SK-N-SH (cell line): Measurements from ENCODE around the gene TSSK2. TPM values are rescaled to one million over a fixed set of nuclear protein-coding genes. Genes with fewer than 3 reads are reported as not detected.

Experiments
- CTCF ChIA-PET: fragments of 300-600, 350-600 bp; formaldehyde crosslinking; extraction: SDS; loops from one replicate; lab custom pipeline; 2021; lab: Yijun Ruan, JAX
- POLR2A ChIA-PET: fragments of 350-600 bp; sonication (Branson Sonifier 250); formaldehyde crosslinking; extraction: SDS; loops from one replicate; lab custom pipeline; 2020; ENCODE audit warnings: antibody characterized with exemption, inconsistent platforms; lab: Yijun Ruan, JAX
- DNase-seq: peaks from one replicate; pipeline ENCODE4 v3.0.0; 2012
- H2AFZ ChIP-seq: fragments of 200-600 bp; sonication (generic); 2 replicates; pipeline ENCODE4 v1.8.1; 2016; ENCODE audit warnings: antibody characterized with exemption, mild to moderate bottlenecking, low read depth
- H3F3A ChIP-seq: fragments of 200-600 bp; sonication (generic); replicated peaks from 2 replicates; pipeline ENCODE3; 2016; ENCODE audit warnings: antibody characterized with exemption, mild to moderate bottlenecking; ENCODE audit not compliant: insufficient read depth
- H3K27ac ChIP-seq, 2 experiments: fragments of 200-500 bp in 1 of 2; fragments of 200-600 bp in 1 of 2; sonication (Bioruptor generic) in 1 of 2; sonication (generic), shearing (Covaris generic) in 1 of 2; 2 replicates each; pipeline versions ENCODE4 v1.5.1 to v1.6.1; 2014 to 2016; ENCODE audit warnings: low read depth in 2 of 2, inconsistent platforms in 1 of 2, low read length in 1 of 2, mild to moderate bottlenecking in 1 of 2, mixed read lengths in 1 of 2
- H3K27me3 ChIP-seq: fragments of 200-600 bp; sonication (generic), shearing (Covaris generic); 2 replicates; pipeline ENCODE4 v1.6.1; 2016; ENCODE audit warnings: mixed run types; ENCODE audit not compliant: insufficient read depth
- H3K36me3 ChIP-seq, 2 experiments: fragments of 200-500 bp in 1 of 2; fragments of 200-600 bp in 1 of 2; sonication (Bioruptor generic) in 1 of 2; sonication (generic) in 1 of 2; replicated peaks in 1 of 2; 2 replicates each; pipeline versions ENCODE3 to v1.5.1; 2014 to 2016; ENCODE audit warnings: low read length in 1 of 2, mild to moderate bottlenecking in 1 of 2; ENCODE audit not compliant: insufficient read depth in 2 of 2, control insufficient read depth in 1 of 2
- H3K4me1 ChIP-seq, 2 experiments: fragments of 200-500 bp in 1 of 2; fragments of 200-600 bp in 1 of 2; sonication (Bioruptor generic) in 1 of 2; sonication (generic), shearing (Covaris generic) in 1 of 2; 2 replicates each; pipeline versions ENCODE4 v1.5.1 to v1.6.1; 2014 to 2016; ENCODE audit warnings: low read depth in 1 of 2, low read length in 1 of 2, mixed run types in 1 of 2; ENCODE audit not compliant: insufficient read depth in 2 of 2, control insufficient read depth in 1 of 2
- H3K4me2 ChIP-seq: fragments of 200-600 bp; sonication (generic), shearing (Covaris generic); 2 replicates; pipeline ENCODE4 v1.6.1; 2017; ENCODE audit warnings: mixed run types
- H3K4me3 ChIP-seq, 2 experiments: fragments of 200-500 bp in 1 of 2; fragments of 200-600 bp in 1 of 2; sonication (Bioruptor generic) in 1 of 2; sonication (generic), shearing (Covaris generic) in 1 of 2; 2 replicates each; pipeline versions ENCODE4 v1.5.1 to v1.8.1; 2014 to 2016; ENCODE audit warnings: low read depth in 2 of 2, inconsistent platforms in 1 of 2, low read length in 1 of 2, mild to moderate bottlenecking in 1 of 2, mixed read lengths in 1 of 2, moderate library complexity in 1 of 2
- H3K79me2 ChIP-seq: fragments of 200-600 bp; sonication (generic); 2 replicates; pipeline ENCODE4 v1.8.1; 2017; ENCODE audit warnings: mild to moderate bottlenecking; ENCODE audit not compliant: insufficient read depth
- H3K9ac ChIP-seq: fragments of 200-600 bp; sonication (generic); 2 replicates; pipeline ENCODE4 v1.6.1; 2017; ENCODE audit warnings: mixed run types
- H3K9me2 ChIP-seq: fragments of 200-600 bp; sonication (generic); 2 replicates; pipeline ENCODE4 v1.6.1; 2017; ENCODE audit warnings: mixed run types
- H3K9me3 ChIP-seq: fragments of 200-600 bp; sonication (generic); 2 replicates; pipeline ENCODE4 v1.6.1; 2017; ENCODE audit warnings: mixed run types, mild to moderate bottlenecking, moderate library complexity
- H4K20me1 ChIP-seq: fragments of 200-600 bp; sonication (generic); 2 replicates; pipeline ENCODE4 v1.6.1; 2017; ENCODE audit warnings: mild to moderate bottlenecking, mixed run types; ENCODE audit not compliant: insufficient read depth
- ELF1 ChIP-seq: IDR thresholded peaks from 2 replicates; pipeline ENCODE4 v1.4.0; 2012
- EZH2phosphoT487 ChIP-seq: fragments of 200-600 bp; sonication (generic); IDR thresholded peaks from 2 replicates; pipeline ENCODE4 v1.6.1; 2017; ENCODE audit warnings: low read depth, mixed run types, mild to moderate bottlenecking, antibody characterized with exemption, moderate library complexity, borderline replicate concordance
- JUND ChIP-seq: IDR thresholded peaks from 2 replicates; pipeline ENCODE4 v1.4.0; 2012
- NFIC ChIP-seq: IDR thresholded peaks from 2 replicates; pipeline ENCODE4 v1.4.0; 2012; ENCODE audit warnings: borderline replicate concordance
- REST ChIP-seq: IDR thresholded peaks from 2 replicates; pipeline ENCODE4 v1.6.1; 2012; ENCODE audit warnings: mild to moderate bottlenecking, low read depth, low read length, moderate library complexity
- RFX5 ChIP-seq: IDR thresholded peaks from 2 replicates; pipeline ENCODE4 v1.6.1; 2012; ENCODE audit warnings: mild to moderate bottlenecking, improper control_type of control experiment, low read length
- WGBS: methylation state at CpG from one replicate; pipeline ENCODE4 v1.1.6; 2017; ENCODE audit warnings: low lambda C conversion rate; 5-methylcytosine and 5-hydroxymethylcytosine counted together
- polyA plus RNA-seq, 3 experiments: library from polyadenylated mRNA; depleted of rRNA; stranded (reverse); fragments of >200 nt; gene quantifications; 2 replicates each; pipeline ENCODE4 v1.2.3, GENCODE V29; 2012

The TSSK2 gene
- polyA plus RNA-seq, 1 of the 3 experiments (the other 2 are of a cell fraction), result not detected

GRCh38 chr22:19149047-19149883 lies 18.2 kb downstream of the TSSK2 start:
- CTCF ChIA-PET, result interaction anchor here (0.6 kb wide), 1 partner anchor 8 kb away, joined by 3 read pairs; no protein-coding TSS in a partner anchor
- TF ChIP-seq REST (no peak), EZH2phosphoT487 (0 out of 2 replicates have a peak, but pooled peaks have one; percentile 52)
- no peaks in the 10 kb centered on the region for H4K20me1 ChIP-seq
- H3K36me3 ChIP-seq, result no peaks in the 10 kb centered on the region
- peaks cover 2% of the 10 kb centered on the region for H3K79me2 ChIP-seq
- H3K4me1 ChIP-seq, result no peaks in the 10 kb centered on the region
- H3K27me3 ChIP-seq, result peaks cover 61% of the 10 kb centered on the region
- DNase-seq, result peak; percentile 56
- no peak overlapping the region for H3K4me3 ChIP-seq
- no peak overlapping the region for H2AFZ ChIP-seq
- H3K9ac ChIP-seq, result no peak overlapping the region
- no peak overlapping the region for H3K27ac ChIP-seq
- H3K9me2 ChIP-seq, result no peaks in the 10 kb centered on the region
- no peaks in the 10 kb centered on the region for H3K9me3 ChIP-seq
- no peaks in the 10 kb centered on the region for H3F3A ChIP-seq
- 2% methylated on average over 28 of the region's 92 CpGs for WGBS
- no peak overlapping the region for H3K4me2 ChIP-seq
- POLR2A ChIA-PET, result no interaction called here

- H3K27me3 ChIP-seq, result peaks cover 61% of the 10 kb centered on the region
- no peak for TF ChIP-seq RFX5
- TF ChIP-seq ELF1, result no peak
- TF ChIP-seq NFIC, result no peak
- no peak for TF ChIP-seq JUND
- TF ChIP-seq EZH2phosphoT487, result no peak
- no peaks in the 10 kb centered on the region for H3F3A ChIP-seq
- no peaks in the 10 kb centered on the region for H3K79me2 ChIP-seq
- ChIA-PET POLR2A (no interaction called here), CTCF (no interaction called here)
- H3K36me3 ChIP-seq, result no peaks in the 10 kb centered on the region
- no peak within 1 kb of the TSS for H2AFZ ChIP-seq
- H3K9me2 ChIP-seq, result no peaks in the 10 kb centered on the region
- no peak within 1 kb of the TSS for H3K4me2 ChIP-seq
- 0% methylated on average over 10 of the region's 59 CpGs for WGBS
- H3K9me3 ChIP-seq, result no peaks in the 10 kb centered on the region
- no peaks in the 10 kb centered on the region for H3K4me1 ChIP-seq
- H3K9ac ChIP-seq, result no peak within 1 kb of the TSS
- H4K20me1 ChIP-seq, result no peaks in the 10 kb centered on the region
- no peak within 1 kb of the TSS for H3K4me3 ChIP-seq
- DNase-seq, result peak; percentile 60
- no peak within 1 kb of the TSS for H3K27ac ChIP-seq
Measured at GRCh38 chr22:19149991-19150390, 18.9 kb downstream of the TSSK2 start, which contains the start of gene GSC2. Gene GSC2, minus strand, starts transcription at chr22:19150292. Its CDS starts 9 bp downstream, at chr22:19150283.
